Hematopoietic multipotent progenitor cell (in vitro differentiated cells): ENCODE results near the gene PUS7. TPM values are rescaled to one million over a fixed set of nuclear protein-coding genes. Genes with fewer than 3 reads are reported as not detected.
A peak's percentile ranks its signal among the peaks of the same experiment; 100 is the strongest.
"Not testable (repeated sequence)": the region's sequence is repeated elsewhere in the genome, so short reads cannot be mapped to it uniquely, and the experiment has no call there.

Experiments used
- DNase-seq, 3 donors: peaks; one replicate each; pipeline ENCODE4 v3.0.0-alpha.2; 2011 to 2015; ENCODE audit warnings: low read depth in 2 of 3, low spot score in 2 of 3
- total RNA-seq: library from RNA; depleted of rRNA; stranded (reverse); fragments of >200 nt; gene quantifications from one replicate; pipeline ENCODE4 v1.2.3, GENCODE V29; 2012

Gene PUS7, protein sequence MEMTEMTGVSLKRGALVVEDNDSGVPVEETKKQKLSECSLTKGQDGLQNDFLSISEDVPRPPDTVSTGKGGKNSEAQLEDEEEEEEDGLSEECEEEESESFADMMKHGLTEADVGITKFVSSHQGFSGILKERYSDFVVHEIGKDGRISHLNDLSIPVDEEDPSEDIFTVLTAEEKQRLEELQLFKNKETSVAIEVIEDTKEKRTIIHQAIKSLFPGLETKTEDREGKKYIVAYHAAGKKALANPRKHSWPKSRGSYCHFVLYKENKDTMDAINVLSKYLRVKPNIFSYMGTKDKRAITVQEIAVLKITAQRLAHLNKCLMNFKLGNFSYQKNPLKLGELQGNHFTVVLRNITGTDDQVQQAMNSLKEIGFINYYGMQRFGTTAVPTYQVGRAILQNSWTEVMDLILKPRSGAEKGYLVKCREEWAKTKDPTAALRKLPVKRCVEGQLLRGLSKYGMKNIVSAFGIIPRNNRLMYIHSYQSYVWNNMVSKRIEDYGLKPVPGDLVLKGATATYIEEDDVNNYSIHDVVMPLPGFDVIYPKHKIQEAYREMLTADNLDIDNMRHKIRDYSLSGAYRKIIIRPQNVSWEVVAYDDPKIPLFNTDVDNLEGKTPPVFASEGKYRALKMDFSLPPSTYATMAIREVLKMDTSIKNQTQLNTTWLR
- 6.2 TPM for total RNA-seq

DNA sequence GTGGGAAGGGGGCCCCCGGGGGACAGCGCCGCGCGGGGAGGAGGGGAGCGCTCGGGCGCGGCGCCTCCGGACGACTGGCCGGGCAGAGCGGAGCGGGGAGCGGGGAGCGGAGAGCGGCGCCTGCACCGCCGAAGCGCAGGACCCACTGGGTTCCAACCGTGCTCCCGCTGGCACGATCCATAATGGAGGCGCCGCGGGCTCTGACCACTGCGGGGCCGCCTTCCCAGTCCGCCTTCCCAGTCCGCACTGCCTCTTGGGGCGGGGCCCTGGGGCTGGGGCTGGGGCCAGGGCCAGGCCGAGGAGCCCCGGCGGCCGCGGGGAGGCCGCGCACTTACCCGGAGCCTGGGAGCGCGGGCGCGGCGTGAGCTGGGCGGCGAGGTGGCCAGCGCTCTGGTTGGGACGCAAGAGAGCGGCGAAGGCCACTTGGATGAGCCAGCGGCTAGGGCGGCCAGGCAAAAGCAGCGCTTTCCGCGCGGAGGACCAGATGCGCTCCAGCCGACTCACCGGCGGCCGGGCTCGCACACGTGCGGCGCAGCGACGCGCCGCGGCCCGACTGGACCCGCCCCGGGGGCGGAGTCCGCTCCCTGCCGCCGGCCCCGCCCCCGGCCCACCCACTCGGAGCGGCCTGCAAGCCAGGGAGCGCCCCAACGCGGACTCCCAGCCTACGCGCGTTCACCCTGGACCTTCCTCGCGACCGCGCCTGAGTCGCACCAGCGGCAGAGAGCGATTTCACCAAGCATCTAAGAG is at the start of gene PUS7:
TSS of gene PUS7 (minus strand) at position 555 of the 747 bp plus-strand sequence. CDS start 13,759 bp downstream, outside the sequence.
- peak; percentile 71 to 87 (median 86) for DNase-seq

DNA sequence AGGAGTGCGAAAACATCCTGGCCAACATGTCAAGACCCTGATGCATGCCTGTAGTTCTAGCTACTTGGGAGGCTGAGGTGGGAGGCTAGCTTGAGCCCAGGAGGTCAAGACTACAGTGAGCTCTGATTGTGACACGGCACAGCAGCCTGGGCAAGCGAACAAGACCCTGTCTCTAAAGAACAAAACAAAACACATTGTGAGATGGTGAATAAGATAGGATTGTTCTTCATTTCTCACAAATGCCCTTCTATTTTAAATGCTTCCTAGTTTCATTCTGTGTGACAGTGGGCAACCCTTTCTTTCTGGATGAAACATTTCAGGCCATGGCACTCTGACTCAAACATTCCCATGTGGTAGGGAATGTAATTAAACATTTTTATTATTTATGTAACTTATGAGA is 45.8 kb upstream of the PUS7 start:
- DNase-seq = no peak

DNA sequence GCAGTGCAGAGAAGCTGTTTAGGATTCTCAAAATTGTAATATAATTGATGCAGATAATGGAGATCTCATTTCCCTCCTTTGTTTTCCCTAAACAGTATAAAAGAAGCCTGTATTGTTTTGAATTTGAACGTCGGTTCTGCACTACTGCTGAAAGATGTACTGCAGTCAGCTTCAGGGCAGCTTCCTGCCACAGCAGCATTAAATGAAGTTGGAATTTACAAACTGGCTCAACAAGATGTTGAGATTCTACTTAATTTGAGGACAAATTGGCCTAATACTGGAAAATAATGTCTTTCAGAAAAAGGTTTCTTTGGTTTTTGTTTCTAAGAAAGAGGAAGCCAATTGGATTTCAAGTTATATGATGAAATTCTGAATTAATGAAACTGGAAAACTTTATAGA is 45.0 kb upstream of the PUS7 start:
- DNase-seq = no peak

DNA sequence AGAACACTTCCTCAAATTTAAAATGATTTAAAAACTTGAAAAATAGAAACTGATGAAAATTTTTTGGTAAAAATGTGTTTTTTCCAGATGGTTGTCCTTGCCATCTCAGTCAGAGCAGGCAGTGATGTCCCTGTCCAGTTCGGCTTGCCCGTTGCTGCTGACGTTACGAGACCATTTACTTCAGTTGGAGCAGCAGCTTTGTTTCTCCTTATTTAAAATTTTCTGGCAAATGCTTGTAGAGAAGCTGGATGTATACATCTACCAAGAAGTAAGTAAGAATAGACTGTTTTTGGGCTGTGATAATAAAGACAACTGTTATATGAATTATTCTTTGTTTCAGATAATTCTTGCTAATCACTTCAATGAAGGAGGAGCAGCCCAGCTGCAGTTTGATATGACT is 43.1 kb upstream of the PUS7 start:
- DNase-seq = no peak

DNA sequence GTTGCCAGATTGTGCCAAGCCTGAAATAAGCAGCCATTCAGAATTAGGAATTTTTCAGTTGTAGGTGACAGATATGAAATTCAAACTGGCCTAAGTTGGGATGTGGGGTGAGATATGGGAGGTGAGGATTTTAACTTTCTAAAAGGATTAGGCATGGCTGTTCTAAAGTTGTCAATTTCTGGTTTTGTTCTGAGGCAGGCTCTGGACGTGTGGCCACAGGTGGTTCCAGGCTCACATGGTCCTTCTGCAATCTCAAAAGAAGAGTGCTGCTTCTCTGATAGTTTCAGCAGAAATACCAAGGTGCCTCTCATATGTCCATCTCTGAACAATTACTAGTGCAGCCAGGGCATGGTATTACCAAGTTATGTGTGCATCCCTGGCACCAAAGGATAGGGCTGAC is 37.9 kb upstream of the PUS7 start:
- DNase-seq = no peak

DNA sequence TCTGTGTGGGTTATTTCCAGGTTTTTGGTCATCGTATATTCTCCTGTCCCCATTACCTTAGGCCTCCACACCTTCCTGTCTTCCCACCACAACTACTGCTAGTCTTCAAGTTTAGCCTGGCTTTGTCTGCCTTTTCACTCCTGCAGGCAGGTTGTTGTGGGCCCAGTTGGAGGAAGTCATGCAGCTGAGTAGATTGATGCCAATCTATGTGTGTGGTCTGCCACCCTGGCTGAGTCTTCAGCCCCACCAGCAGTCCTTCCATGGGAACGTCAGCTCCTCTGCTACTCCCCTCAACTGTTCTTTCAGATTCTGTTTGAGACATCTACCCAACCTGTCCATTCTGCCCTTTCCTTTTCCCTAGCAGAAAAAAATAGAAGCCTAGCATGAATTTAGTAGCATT is 16.3 kb upstream of the PUS7 start:
- DNase-seq = peak in 2 of 3 donors; percentile 26 to 52

DNA sequence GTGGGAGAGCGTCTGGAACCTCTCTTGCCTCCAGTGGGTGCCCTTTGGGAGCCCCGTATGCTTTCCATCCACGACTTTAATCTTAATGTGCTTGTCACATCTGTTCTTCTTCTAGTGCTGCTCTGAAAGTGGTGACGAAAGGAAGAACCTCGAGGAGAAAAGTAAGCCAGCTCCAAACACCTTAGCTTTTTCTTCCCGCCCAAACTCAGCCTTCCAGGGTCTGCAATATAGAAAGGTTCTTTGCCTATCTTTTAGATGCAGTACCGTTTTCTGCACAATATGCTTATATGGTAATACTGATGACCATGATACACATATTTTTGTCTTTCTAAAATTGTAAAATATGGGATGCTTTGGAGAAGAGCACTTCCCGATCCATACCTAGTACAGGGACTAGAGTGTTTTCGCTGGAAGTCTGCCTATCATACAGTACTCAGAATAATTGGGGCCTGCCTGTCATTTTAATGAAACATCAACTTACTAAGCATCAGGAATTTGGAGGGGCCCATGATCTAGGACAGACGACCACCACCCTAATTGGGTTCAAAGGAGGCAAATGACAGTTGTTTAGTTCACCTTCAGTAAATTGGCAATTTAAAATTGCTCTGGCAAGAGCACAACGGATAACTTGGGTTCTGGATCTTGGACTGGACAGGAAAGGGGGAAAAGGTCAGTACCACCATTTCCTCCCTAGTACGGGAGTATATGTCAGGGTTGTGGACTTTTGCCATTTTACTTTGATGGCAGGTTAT is 10.8 kb upstream of the PUS7 start:
- no peak for DNase-seq

DNA sequence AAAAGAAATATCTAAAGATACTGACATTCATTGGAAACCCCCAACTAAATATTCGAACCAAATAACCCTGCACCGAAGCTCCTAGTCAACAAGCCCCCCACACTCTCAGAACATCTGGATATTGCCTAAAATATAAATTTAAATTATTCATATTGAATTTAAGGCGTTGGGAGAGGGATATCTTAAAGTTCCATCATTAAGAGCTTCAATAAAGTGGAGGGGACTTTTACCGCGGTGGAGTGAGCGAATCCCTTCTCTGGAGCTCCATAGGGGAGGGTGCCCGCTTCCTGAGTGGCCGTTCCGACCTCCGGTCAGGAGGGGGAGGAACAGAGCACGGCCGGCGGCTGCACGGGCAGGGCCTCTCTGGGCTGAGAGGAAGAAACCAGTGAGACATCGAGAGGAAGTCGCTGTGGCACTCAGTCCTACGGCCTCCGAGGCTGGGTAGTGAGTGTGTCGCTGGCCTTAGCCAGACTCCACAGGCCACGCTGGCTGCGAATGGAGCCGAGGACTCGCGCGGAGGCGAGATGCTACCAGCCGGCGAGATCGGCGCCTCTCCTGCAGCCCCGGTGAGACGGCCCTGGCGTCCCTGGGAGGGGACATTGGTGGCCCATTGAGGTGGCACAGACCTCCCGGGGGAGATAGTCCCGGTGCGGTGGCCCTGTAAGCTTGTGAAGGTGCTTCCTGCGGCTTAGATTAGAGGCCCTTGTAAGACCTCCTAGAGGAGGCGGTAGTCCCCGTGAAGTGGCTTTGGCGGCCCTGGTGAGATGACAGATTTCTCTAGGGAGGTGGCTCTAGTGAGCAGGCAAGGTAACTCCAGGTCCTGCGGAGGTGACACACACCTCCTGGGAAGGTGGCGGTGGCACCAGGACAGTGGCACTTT is 10.0 kb upstream of the PUS7 start, which contains the start of gene RINT1:
TSS of gene RINT1 (plus strand) at position 410 of the 880 bp plus-strand sequence. CDS start at position 525, 115 bp downstream.
- peak; percentile 74 to 95 (median 93) for DNase-seq

DNA sequence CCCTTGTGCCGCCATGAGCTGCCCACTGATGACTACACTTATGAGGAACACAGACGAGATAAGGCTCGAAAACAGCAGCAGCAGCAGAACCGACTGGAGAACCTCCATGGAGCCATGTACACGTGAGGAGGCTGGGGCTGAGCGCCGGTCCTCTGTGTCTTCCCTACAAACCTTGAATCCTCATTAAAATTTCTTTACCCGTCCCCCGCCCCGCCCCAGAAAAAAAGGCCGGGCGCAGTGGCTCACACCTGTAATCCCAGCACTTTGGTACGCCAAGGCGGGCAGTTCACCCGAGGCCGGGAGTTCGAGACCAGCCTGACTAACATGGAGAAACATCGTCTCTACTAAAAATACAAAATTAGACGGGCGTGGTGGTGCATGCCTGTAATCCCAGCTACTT is 8.5 kb upstream of the PUS7 start:
- no peak for DNase-seq

DNA sequence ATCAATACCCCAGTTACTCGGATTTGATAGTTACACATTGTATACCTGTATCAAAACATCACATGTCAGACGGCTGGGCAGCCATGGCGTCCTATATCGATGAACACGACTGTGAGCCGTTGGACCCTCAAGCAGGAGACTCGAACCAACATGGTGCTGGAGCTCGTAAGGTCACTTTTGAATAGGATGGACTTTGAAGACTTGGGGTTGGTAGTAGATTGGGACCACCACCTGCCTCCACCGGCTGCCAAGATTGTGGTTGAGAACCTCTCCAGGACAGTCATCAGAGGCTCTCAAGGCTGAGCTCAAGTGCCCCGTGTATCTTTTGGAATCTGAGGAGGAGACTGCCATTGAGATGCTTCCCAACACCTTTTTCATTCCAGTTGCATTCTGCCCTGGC is 8.1 kb upstream of the PUS7 start:
- no peak for DNase-seq

DNA sequence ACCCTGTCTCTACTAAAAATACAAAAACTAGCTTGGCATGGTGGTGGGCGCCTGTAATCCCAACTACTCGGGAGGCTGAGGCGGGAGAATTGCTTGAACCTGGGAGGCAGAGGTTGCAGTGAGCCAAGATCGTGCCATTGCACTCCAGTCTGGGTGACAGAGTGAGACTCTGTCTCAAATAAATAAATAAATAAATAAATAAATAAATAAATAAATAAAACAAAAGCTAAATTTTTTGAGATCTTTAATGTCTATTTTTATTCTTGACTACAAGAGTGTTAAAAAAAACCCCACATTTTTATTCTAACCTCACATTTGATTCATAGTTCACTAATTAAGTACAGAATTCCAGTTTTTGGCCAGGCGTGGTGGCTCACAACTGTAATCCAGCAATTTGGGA is 5.7 kb upstream of the PUS7 start:
- DNase-seq = not testable (repeated sequence)

DNA sequence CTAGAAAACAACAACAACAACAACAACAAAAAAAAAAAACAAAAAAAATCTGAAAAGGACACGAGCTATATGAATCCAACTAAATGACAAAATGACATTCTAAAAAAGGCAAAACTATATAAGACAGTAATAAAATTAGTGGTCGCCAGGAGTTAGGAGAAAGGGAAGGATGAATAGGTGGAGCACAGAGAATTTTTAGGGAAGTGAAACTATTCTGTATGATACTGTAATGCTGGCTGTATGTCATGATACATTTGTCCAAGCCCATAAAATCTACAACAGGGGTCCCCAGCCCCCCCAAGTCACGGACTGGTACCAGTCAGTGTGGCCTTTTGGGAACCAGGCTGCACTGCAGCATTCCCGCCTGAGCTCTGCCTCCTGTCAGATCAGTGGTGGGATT is 2.8 kb upstream of the PUS7 start:
- no peak for DNase-seq

DNA sequence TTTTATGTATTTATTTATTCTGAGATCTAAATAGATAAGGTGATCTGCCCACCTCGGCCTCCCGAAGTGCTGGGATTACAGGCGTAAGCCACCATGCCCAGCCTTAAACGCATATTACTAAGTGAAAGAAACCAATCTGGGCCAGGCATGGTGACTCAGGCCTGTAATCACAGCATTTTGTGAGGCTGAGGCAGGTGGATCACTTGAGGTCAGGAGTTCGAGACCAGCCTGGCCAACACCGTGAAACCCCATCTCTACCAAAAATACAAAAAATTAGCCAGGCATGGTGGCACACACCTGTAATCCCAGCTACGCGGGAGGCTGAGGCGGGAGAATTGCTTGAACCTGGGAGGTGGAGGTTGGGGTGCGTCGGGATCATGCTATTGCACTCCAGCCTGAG is 2.4 kb upstream of the PUS7 start:
- not testable (repeated sequence) for DNase-seq

DNA sequence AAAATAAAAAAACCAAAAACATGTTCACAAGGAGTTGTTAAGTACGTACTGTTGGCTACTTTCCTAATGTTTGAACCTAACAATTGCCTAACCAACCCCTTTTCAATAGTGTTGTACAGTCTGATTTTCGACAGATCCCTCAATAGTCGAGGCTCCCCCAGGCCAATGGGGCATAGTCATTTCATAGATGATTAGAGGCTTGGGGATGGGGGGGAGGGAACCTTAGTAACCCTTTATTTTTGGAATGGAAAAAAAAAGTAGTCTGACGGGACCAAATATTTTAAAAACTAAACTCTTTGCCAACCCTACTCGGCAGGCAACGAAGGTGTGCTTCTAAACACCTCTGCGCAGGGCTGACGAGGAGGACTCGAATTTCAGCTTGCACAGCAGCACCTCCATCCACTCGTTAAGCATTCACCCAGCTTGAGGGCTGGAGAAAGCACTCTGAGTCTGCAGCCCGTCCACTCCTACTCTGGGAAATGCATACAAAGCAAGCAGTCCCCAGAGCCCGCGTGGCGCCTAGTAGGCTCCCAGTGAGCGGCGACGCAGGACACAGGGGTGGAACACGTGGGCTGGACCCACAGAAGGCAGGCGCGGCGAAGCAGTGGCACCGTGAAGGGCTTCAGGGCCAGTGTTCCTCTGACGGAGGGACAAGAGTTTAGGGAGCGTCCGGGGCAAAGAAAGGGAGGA is 899 bp downstream of the PUS7 start:
- DNase-seq = peak in 2 of 3 donors; percentile 44 to 64

DNA sequence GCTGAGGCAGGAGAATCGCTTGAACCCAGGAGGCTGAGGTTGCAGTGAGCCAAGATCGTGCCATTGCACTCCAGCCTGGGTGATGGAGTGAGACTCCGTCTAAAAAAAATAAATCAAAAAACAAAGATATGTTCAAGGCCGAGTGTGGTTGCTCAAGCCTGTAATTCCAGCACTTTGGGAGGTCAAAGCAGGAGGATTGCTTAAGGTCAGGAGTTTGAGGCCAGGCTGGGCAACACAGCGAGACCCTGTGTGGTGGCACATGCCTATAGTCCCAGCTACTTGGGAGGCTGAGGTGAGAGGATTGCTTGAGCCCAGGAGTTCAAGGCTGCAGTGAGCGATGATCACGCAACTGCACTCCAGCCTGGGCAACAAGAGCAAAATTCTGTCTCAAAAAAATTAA is 1.5 kb downstream of the PUS7 start:
- not testable (repeated sequence) for DNase-seq

DNA sequence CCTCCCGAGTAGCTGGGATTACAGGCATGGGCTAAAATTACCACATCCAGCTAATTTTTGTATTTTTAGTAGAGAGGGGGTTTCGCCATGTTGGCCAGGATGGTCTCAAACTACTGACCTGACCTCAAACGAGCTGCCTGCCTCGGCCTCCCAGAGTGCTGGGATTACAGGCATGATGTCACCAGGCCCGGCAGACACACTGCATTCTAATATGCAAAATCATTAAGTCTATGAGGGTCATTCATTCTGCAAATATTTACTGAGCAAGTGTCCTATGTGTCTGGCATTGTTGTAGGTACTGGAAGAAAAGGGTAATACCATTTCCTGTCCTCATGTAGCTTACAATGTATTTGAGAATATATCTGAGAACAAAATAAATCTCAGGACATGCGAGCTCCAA is 2.7 kb downstream of the PUS7 start:
- no peak for DNase-seq

DNA sequence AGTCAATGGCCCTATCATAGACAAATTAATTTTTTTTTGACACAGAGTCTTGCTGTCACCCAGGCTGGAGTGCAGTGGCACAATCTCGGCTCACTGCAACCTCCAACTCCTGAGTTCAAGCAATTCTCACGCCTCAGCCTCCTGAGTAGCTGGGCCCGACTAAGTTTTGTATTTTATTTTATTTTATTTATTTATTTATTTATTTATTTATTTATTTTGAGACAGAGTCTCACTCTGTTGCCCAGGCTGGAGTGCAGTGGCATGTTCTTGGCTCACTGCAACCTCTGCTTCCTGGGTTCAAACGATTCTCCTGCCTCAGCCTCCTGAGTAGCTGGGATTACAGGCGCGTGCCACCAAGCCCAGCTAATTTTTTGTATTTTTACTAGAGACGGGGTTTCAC is 6.5 kb downstream of the PUS7 start:
- DNase-seq = not testable (repeated sequence)

DNA sequence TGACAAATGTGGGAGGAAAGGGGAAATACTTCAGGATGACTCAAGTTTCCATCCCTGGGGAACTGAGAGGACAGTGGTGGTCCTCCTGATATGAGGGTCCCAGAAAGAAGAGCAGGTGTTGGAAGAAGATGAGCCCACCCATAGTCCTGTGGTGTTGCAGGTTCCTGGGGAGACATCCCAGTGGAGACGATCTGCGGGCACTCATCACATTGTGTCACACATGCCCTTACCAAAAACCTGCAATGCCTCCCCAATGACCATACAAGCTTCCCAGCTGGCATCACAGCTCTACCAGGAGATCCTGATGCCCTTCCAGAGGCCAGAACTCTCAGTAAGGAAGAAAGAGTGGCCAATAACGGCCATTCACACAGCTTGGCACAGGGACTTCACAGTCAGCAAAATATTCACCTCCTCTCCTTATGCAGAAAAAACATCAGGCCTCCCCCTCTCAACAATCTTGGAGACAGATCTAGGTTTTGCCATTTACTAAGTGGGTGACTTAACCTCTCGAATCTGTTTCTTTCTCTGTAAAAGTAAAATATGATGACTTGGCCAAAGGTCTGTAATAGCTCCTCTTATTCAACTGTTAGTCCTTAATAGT is 9.0 kb downstream of the PUS7 start:
- DNase-seq = no peak

DNA sequence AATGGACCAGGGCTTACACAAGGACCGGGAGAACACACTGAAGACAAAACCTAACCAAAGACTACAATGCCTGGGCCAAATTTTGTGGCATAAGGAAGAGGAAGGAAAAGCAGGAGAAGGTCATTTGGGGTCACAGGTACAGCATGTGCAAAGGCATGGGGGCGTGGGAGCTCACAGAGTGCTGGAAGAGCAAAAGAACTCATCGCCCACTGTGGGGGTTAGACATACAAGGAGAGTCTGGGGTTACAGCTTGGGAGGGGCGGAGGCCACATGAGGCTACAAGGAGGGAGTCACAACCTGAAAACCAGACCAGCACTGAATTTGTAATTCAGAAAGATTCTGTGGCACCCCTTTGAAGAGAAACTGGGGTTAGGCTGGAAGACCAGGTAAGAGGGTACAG is 9.7 kb downstream of the PUS7 start:
- no peak for DNase-seq
